Measurements from ENCODE around the gene TNNC2. TPM values are rescaled to one million over a fixed set of nuclear protein-coding genes. Genes with fewer than 3 reads are reported as not detected.

The TNNC2 gene
- total and polyA plus RNA-seq, 2 of the 13 experiments (the other 11 are each of a cell fraction or from before 2014, with no cell fraction given): 1.8 to 4.7 TPM

DNA sequence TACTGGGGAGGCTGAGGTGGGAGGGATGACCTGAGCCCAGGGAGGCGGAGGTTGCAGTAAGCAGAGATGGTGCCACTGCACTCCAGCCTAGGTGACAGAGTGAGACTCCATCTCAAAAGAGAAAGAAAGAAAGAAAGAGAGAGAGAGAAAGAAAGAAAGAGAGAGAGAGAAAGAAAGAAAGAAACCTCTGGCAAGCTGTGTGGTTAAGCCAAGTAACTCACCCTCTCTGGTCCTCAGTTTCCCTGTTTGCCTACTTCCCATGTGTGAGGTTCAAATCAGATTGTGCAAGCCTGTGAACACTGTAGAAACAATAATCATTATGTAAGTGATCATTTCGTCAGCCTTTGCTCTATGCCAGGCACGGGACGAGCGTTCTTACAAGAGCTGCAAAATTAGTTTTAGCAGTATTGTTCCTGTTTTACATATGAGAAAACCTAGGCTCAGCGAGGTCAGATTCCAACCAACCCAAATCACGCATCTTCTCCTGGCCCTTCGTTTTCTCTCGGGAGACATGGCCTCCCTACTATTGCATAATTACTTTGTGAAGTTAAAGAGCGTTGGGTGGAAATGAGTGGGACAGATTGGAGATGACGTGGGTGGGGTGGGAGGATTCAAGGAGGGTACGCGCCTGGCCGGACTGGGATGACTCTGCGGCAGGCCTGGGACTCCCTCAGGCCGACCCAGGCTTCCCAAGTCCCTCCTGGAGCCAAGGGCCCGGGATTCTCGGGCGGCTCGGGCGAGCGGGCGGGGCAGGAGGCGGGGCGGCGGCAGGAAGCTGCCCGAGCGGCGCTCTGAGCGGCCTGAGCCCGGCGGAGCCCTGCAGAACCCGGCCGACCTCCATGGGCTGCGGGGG lies 6.1 kb upstream of the TNNC2 start, which contains the start of gene SNX21 (continued):
- TF ChIP-seq ZNF343 (CRISPR knock-in tag; IDR thresholded peaks at IDR 0.05) (0 out of 2 replicates have a peak, but pooled peaks have one; percentile 18), ZNF619 (CRISPR knock-in tag; IDR thresholded peaks at IDR 0.05) (0 out of 2 replicates have a peak, but pooled peaks have one; percentile 2), CBFB (CRISPR knock-in tag; IDR thresholded peaks at IDR 0.05) (no peak), NRL (CRISPR knock-in tag; IDR thresholded peaks at IDR 0.05; ENCODE audit: borderline replicate concordance) (no peak), KDM6A (CRISPR knock-in tag; IDR thresholded peaks at IDR 0.05; ENCODE audit: low read depth) (no peak), ZNF703 (CRISPR knock-in tag; IDR thresholded peaks at IDR 0.05; ENCODE audit: borderline replicate concordance) (no peak; the same call in 1 of the 2 replicates), KDM5B (CRISPR knock-in tag; IDR thresholded peaks at IDR 0.05; ENCODE audit: borderline replicate concordance) (no peak), HOXA5 (CRISPR knock-in tag; IDR thresholded peaks at IDR 0.05) (no peak), ZNF546 (CRISPR knock-in tag; conservative IDR thresholded peaks at IDR 0.05) (no peak), EHMT2 (IDR thresholded peaks at IDR 0.05; ENCODE audit: borderline replicate concordance, low read depth, low read length) (0 out of 2 replicates have a peak, but pooled peaks have one; percentile 24), ZNF138 (CRISPR knock-in tag; IDR thresholded peaks at IDR 0.05; ENCODE audit: low read depth) (0 out of 2 replicates have a peak, but pooled peaks have one; percentile 46), KLF9 (CRISPR knock-in tag; IDR thresholded peaks at IDR 0.05; ENCODE audit: low read depth) (0 out of 2 replicates have a peak, but pooled peaks have one; percentile 23), ZNF256 (CRISPR knock-in tag; conservative IDR thresholded peaks at IDR 0.05) (no peak; the same call in 1 of the 2 replicates)
- TF ChIP-seq, protein P1, sequence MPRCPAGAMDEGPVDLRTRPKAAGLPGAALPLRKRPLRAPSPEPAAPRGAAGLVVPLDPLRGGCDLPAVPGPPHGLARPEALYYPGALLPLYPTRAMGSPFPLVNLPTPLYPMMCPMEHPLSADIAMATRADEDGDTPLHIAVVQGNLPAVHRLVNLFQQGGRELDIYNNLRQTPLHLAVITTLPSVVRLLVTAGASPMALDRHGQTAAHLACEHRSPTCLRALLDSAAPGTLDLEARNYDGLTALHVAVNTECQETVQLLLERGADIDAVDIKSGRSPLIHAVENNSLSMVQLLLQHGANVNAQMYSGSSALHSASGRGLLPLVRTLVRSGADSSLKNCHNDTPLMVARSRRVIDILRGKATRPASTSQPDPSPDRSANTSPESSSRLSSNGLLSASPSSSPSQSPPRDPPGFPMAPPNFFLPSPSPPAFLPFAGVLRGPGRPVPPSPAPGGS (CRISPR knock-in tag; IDR thresholded peaks at IDR 0.05): no peak; the same call in 1 of the 2 replicates
- TF ChIP-seq, protein P2, sequence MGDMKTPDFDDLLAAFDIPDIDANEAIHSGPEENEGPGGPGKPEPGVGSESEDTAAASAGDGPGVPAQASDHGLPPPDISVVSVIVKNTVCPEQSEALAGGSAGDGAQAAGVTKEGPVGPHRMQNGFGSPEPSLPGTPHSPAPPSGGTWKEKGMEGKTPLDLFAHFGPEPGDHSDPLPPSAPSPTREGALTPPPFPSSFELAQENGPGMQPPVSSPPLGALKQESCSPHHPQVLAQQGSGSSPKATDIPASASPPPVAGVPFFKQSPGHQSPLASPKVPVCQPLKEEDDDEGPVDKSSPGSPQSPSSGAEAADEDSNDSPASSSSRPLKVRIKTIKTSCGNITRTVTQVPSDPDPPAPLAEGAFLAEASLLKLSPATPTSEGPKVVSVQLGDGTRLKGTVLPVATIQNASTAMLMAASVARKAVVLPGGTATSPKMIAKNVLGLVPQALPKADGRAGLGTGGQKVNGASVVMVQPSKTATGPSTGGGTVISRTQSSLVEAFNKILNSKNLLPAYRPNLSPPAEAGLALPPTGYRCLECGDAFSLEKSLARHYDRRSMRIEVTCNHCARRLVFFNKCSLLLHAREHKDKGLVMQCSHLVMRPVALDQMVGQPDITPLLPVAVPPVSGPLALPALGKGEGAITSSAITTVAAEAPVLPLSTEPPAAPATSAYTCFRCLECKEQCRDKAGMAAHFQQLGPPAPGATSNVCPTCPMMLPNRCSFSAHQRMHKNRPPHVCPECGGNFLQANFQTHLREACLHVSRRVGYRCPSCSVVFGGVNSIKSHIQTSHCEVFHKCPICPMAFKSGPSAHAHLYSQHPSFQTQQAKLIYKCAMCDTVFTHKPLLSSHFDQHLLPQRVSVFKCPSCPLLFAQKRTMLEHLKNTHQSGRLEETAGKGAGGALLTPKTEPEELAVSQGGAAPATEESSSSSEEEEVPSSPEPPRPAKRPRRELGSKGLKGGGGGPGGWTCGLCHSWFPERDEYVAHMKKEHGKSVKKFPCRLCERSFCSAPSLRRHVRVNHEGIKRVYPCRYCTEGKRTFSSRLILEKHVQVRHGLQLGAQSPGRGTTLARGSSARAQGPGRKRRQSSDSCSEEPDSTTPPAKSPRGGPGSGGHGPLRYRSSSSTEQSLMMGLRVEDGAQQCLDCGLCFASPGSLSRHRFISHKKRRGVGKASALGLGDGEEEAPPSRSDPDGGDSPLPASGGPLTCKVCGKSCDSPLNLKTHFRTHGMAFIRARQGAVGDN (CRISPR knock-in tag; IDR thresholded peaks at IDR 0.05): no peak
- TF ChIP-seq, protein P3, sequence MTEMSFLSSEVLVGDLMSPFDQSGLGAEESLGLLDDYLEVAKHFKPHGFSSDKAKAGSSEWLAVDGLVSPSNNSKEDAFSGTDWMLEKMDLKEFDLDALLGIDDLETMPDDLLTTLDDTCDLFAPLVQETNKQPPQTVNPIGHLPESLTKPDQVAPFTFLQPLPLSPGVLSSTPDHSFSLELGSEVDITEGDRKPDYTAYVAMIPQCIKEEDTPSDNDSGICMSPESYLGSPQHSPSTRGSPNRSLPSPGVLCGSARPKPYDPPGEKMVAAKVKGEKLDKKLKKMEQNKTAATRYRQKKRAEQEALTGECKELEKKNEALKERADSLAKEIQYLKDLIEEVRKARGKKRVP (CRISPR knock-in tag; IDR thresholded peaks at IDR 0.05): peak; percentile 8 to 94; a peak in 2 of 4 replicates
- TF ChIP-seq, protein P4, sequence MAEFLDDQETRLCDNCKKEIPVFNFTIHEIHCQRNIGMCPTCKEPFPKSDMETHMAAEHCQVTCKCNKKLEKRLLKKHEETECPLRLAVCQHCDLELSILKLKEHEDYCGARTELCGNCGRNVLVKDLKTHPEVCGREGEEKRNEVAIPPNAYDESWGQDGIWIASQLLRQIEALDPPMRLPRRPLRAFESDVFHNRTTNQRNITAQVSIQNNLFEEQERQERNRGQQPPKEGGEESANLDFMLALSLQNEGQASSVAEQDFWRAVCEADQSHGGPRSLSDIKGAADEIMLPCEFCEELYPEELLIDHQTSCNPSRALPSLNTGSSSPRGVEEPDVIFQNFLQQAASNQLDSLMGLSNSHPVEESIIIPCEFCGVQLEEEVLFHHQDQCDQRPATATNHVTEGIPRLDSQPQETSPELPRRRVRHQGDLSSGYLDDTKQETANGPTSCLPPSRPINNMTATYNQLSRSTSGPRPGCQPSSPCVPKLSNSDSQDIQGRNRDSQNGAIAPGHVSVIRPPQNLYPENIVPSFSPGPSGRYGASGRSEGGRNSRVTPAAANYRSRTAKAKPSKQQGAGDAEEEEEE (CRISPR knock-in tag; IDR thresholded peaks at IDR 0.05; ENCODE audit: borderline replicate concordance): no peak
- TF ChIP-seq, protein P5, sequence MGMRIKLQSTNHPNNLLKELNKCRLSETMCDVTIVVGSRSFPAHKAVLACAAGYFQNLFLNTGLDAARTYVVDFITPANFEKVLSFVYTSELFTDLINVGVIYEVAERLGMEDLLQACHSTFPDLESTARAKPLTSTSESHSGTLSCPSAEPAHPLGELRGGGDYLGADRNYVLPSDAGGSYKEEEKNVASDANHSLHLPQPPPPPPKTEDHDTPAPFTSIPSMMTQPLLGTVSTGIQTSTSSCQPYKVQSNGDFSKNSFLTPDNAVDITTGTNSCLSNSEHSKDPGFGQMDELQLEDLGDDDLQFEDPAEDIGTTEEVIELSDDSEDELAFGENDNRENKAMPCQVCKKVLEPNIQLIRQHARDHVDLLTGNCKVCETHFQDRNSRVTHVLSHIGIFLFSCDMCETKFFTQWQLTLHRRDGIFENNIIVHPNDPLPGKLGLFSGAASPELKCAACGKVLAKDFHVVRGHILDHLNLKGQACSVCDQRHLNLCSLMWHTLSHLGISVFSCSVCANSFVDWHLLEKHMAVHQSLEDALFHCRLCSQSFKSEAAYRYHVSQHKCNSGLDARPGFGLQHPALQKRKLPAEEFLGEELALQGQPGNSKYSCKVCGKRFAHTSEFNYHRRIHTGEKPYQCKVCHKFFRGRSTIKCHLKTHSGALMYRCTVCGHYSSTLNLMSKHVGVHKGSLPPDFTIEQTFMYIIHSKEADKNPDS (CRISPR knock-in tag; IDR thresholded peaks at IDR 0.05): no peak
